GOT3 (cell line): ENCODE results near the gene HOXA1.

Experiments used
- DNase-seq: peaks from one replicate; lab custom pipeline; 2025; ENCODE audit warnings: mixed read lengths; lab: John Stamatoyannopoulos, UW

Gene HOXA1

GRCh38 chr7:27116962-27117886 lies 21.4 kb upstream of the HOXA1 start:
- no peak for DNase-seq

DNA sequence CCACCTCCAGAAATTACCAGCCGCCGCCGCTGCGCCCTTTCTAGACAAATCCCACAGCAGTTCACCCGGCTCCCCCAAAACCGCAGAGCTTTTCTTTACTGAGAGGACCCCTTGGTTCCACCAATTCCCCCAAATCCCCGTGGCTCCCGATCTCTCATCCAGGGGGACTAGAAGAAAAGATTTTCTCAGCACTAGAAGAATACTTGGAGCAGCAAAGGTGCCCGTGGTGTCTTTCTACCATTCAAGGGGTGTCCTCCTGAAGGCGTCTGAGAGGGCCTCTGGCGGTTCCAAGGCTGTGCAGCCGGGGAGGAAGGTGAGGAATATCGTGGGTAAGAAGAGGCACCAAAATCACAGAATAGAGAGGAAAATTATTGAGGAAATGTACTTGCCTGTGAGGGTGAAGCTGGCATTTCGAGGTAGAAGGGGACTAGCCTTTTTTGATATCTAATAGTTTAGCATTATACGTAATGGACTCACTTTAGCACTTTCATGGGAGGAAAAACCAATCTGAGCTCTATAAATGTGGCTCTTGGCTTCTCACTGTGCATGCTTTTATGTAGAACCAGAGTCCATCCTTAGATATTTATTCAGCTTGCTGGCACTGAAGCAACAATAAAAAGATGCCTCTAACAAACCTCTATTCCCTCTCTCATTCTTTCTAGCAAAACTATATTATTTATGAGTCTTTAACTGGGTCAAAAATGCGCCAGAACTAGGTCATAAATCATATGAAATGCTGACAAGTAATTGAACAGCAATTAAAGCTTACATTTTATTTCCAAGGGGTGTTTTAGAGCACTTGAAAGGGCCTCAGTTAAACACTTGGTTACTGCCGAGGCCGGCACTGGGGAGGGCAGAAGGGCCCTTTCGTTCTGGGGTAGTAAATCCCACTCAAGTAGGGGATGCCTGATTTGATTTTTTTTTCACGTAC lies 20.5 kb upstream of the HOXA1 start:
- no peak for DNase-seq

GRCh38 chr7:27115221-27116026 lies 19.6 kb upstream of the HOXA1 start:
- DNase-seq = peak; percentile 70

- no peak for DNase-seq
Measured at GRCh38 chr7:27114881-27115220, 19.1 kb upstream of the HOXA1 start.

- DNase-seq = no peak
Measured at GRCh38 chr7:27113991-27114769, 18.4 kb upstream of the HOXA1 start.

DNA sequence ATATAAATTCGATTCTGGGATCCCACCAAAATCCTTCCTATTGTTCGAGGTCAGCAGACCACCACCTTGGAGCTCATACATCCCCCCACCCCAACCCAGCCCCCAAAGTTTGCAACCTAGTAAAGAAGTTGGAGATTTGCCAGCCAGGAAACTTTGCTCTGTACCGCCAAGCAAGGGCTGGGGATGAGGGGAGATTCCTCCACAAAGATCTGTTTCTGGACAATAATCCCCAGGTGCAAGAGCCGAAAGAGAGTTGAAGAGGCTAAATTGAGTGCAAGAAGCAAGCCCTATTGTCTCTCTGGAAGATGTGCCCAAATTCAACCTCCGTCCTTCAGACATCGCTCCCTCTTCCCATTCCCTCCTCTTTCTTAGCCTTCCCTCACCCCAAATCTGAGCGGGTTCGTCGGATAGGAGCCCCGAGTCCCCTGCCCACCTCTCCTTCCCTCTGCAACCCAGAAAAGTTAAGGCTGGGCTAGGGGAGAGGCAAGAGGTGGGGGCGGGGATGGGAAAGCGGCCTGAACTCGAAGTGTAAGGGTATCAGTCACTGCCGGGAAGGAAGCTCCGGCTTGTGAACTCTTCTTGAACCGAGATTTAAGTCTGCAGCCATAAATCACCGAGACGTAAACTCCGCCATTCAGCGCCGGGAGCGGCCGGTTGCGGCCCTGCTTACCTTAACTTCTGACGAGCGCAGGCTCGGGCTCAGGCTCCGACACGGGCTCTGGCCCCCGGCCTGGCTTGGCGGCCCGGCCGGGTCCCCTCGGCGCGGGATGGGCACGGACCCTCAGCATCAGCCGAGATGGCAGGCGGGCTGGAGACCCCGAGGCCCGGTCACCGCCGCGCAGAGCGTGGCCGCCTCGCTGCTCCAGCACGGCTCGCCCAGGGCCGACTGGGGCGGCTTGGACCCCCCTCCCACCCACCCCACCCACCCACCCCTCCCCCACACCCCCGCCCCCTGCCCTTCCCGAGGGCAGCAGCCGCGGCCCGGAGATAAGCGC lies 17.5 kb upstream of the HOXA1 start:
- DNase-seq = no peak

- no peak for DNase-seq
Measured at GRCh38 chr7:27112361-27112760, 16.6 kb upstream of the HOXA1 start.

GRCh38 chr7:27111751-27112277 lies 16.0 kb upstream of the HOXA1 start:
- no peak for DNase-seq

- no peak for DNase-seq
Measured at GRCh38 chr7:27111042-27111750, 15.4 kb upstream of the HOXA1 start.

- DNase-seq = no peak
Measured at GRCh38 chr7:27110186-27111031, 14.6 kb upstream of the HOXA1 start.

DNA sequence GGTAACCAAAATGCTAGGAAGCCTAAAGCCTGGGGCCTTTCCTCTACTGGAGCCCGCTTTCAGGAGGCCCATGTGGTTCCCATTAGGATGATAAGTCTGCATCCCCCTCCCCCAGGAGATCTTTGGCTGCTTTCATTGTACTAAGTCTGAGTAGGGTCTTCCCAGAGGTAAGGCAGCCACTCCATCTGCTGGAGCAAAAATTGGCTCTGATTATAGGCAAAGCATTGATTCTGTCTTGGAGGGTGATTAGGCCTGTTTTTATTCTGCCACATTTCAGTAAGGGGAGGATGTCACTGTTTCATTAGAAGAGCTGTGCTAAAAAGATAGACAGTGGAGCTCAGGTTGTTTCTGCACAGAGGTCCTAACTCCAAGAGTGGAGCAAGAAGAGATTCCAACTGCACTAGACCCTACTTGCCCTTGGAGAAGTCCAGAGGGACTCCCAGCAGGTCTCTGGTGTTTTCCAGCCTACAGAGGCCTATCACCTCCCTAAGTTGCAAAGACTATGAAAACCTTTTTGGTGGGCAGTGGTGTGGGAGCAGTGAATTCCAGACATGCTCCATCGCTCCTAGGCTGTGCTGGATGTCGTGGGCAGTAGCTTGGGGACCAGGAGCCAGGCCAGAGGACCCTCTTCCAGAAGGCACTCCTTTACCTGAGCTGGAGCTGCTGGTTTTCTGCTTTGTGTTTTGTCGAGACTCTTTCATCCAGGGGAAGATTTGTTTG lies 13.8 kb upstream of the HOXA1 start:
- no peak for DNase-seq

GRCh38 chr7:27108390-27109127 lies 12.8 kb upstream of the HOXA1 start:
- DNase-seq = no peak

DNA sequence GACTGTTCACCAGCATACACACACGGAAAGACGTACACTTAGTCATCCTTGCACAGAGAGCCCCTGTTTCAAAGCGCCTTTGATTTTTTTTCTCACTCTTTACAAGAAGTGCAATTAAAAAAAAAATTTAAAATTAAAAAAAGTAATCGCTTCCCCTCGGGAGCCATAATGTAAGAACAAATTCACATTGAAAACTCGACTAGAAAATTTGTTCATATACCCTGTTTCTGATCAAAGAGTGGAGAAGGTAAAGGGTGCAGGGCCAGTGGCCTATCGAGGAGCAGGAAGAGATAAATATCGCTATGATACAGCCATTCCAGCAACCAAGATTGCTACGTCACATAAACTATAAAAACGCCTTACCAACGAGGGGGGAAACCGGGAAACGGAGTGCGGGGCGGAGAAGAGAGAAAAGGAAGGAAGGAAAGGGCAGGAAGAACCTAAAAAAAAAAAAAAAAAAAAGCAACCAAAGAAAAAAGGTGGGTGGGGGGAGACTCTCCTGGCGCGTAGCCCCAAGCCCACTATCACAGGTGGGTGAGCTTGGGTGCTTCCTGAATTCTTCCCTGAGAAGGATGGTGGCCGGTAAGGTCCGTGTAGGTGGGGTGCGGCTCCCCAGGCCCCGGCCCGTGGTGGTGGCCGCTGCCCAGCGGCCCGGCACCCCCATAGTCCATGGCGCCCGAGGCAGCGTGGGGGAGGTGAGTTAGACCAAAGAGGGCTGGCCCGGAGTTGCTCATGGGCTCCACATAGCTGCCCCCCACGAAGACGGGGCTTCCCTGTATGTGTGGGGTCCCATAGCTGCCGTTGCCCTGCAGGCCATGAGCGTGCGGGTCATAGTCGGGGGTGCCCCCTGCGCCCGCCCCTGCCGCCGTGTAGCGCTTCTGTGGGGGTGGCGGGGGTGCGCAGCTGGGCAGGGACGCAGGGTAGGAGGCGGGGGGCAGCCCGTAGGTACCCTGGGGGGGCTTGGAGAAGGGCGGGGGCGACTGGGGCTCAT lies 11.9 kb upstream of the HOXA1 start:
- no peak for DNase-seq

GRCh38 chr7:27106901-27107240 lies 11.1 kb upstream of the HOXA1 start:
- no peak for DNase-seq

- no peak for DNase-seq
Measured at GRCh38 chr7:27106181-27106900, 10.5 kb upstream of the HOXA1 start.
